Measurements from ENCODE around the gene CASP2. TPM values are rescaled to one million over a fixed set of nuclear protein-coding genes. Genes with fewer than 3 reads are reported as not detected.
A peak's percentile ranks its signal among the peaks of the same experiment; 100 is the strongest.

The CASP2 gene
- total and polyA plus RNA-seq, 2 of the 13 experiments (the other 11 are each of a cell fraction or from before 2014, with no cell fraction given) = 10.2 to 13.7 TPM

DNA sequence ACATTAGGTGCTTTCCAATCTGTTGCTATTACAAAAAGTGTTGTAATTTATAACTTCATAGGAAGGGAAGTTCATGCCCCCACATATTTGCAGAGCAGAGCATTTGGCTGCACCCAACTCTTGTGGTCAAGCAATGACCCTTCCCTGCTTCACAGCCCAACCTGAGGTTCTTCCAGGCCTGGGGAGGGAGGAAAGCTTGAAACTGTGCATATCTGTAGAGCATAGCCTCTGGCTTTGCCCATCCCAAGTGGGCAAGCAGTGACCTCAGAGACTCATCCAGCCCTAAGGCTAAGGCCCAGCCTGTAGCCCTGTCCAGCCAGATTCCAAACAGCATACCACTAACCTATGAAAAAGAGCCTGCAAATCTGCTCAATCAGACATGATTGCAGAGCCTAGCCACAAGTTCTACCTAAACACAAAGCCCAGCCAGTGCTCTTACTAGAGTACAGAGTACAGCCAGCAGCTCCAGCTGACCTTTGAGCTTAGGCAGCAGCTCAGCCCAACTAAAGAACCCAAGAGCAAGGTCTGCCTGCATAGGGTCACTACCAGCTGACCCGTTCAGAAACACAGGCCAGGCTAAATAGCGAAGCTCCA, 39.3 kb upstream of the CASP2 start (continued):
- TF ChIP-seq REPIN1 (CRISPR knock-in tag; IDR thresholded peaks at IDR 0.05; ENCODE audit: borderline replicate concordance, low read depth) (peak; percentile 57; the same call in 1 of the 2 replicates), HNRNPLL (IDR thresholded peaks at IDR 0.05; ENCODE audit: low read depth, low read length, poor library complexity, severe bottlenecking) (no peak), MIER3 (CRISPR knock-in tag; IDR thresholded peaks at IDR 0.05; ENCODE audit: borderline replicate concordance) (0 out of 2 replicates have a peak, but pooled peaks have one; percentile 19), ZBTB8A (CRISPR knock-in tag; IDR thresholded peaks at IDR 0.05; ENCODE audit: borderline replicate concordance, low read depth) (no peak), ZBTB1 (CRISPR knock-in tag; IDR thresholded peaks at IDR 0.05; ENCODE audit: borderline replicate concordance) (no peak), RCOR2 (CRISPR knock-in tag; IDR thresholded peaks at IDR 0.05) (peak; percentile 80), PCBP1 (IDR thresholded peaks at IDR 0.05; ENCODE audit: borderline replicate concordance, low read depth, low read length) (no peak), SYNCRIP (IDR thresholded peaks at IDR 0.05; ENCODE audit: insufficient read depth, low read depth, low read length) (no peak), ZFP36L1 (CRISPR knock-in tag; IDR thresholded peaks at IDR 0.05) (no peak), ZFP62 (CRISPR knock-in tag; IDR thresholded peaks at IDR 0.05) (no peak), ZNF550 (CRISPR knock-in tag; IDR thresholded peaks at IDR 0.05; ENCODE audit: borderline replicate concordance) (no peak), KDM4B (CRISPR knock-in tag; IDR thresholded peaks at IDR 0.05) (no peak), CHD4 (IDR thresholded peaks at IDR 0.05; ENCODE audit: borderline replicate concordance, low read length) (no peak), SP140L (CRISPR knock-in tag; IDR thresholded peaks at IDR 0.05; ENCODE audit: borderline replicate concordance) (no peak), PRPF4 (IDR thresholded peaks at IDR 0.05; ENCODE audit: low read depth, low read length, poor library complexity, severe bottlenecking) (no peak), ZBTB21 (CRISPR knock-in tag; IDR thresholded peaks at IDR 0.05) (no peak), ZNF792 (CRISPR knock-in tag; IDR thresholded peaks at IDR 0.05) (0 out of 2 replicates have a peak, but pooled peaks have one; percentile 47), ZC3H13 (CRISPR knock-in tag; IDR thresholded peaks at IDR 0.05) (no peak), SP5 (CRISPR knock-in tag; IDR thresholded peaks at IDR 0.05; ENCODE audit: borderline replicate concordance, low read depth) (no peak), HIVEP1 (CRISPR knock-in tag; IDR thresholded peaks at IDR 0.05) (no peak), ARID2 (CRISPR knock-in tag; IDR thresholded peaks at IDR 0.05; ENCODE audit: borderline replicate concordance) (no peak), ZNF331 (CRISPR knock-in tag; IDR thresholded peaks at IDR 0.05) (peak; percentile 98), FOXM1 (CRISPR knock-in tag; IDR thresholded peaks at IDR 0.05) (no peak), KLF15 (CRISPR knock-in tag; IDR thresholded peaks at IDR 0.05; ENCODE audit: borderline replicate concordance) (no peak), ZNF282 (IDR thresholded peaks at IDR 0.05; ENCODE audit: partially characterized antibody) (no peak), HNF4G (IDR thresholded peaks at IDR 0.05; ENCODE audit: borderline replicate concordance, low read depth, low read length) (peak; percentile 94), HNF4G (CRISPR knock-in tag; IDR thresholded peaks at IDR 0.05; ENCODE audit: borderline replicate concordance, low read depth) (peak; percentile 91)
- TF ChIP-seq, protein P1, sequence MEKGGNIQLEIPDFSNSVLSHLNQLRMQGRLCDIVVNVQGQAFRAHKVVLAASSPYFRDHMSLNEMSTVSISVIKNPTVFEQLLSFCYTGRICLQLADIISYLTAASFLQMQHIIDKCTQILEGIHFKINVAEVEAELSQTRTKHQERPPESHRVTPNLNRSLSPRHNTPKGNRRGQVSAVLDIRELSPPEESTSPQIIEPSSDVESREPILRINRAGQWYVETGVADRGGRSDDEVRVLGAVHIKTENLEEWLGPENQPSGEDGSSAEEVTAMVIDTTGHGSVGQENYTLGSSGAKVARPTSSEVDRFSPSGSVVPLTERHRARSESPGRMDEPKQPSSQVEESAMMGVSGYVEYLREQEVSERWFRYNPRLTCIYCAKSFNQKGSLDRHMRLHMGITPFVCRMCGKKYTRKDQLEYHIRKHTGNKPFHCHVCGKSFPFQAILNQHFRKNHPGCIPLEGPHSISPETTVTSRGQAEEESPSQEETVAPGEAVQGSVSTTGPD (CRISPR knock-in tag; IDR thresholded peaks at IDR 0.05) = no peak
- TF ChIP-seq, protein P2, sequence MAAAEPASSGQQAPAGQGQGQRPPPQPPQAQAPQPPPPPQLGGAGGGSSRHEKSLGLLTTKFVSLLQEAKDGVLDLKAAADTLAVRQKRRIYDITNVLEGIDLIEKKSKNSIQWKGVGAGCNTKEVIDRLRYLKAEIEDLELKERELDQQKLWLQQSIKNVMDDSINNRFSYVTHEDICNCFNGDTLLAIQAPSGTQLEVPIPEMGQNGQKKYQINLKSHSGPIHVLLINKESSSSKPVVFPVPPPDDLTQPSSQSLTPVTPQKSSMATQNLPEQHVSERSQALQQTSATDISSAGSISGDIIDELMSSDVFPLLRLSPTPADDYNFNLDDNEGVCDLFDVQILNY (CRISPR knock-in tag; conservative IDR thresholded peaks at IDR 0.05) = no peak
- TF ChIP-seq, protein P3, sequence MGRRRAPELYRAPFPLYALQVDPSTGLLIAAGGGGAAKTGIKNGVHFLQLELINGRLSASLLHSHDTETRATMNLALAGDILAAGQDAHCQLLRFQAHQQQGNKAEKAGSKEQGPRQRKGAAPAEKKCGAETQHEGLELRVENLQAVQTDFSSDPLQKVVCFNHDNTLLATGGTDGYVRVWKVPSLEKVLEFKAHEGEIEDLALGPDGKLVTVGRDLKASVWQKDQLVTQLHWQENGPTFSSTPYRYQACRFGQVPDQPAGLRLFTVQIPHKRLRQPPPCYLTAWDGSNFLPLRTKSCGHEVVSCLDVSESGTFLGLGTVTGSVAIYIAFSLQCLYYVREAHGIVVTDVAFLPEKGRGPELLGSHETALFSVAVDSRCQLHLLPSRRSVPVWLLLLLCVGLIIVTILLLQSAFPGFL (CRISPR knock-in tag; IDR thresholded peaks at IDR 0.05) = no peak
